Testis (tissue), 2 donors: Measurements from ENCODE around the gene DNMBP.

Experiments used
- POLR2A ChIP-seq: fragments of 450-650 bp; IDR thresholded peaks from one replicate; pipeline ENCODE4 v1.6.1; 2017; ENCODE audit warnings: antibody characterized with exemption, mild to moderate bottlenecking, moderate library complexity
- TF ChIP-seq, protein P1 (sequence below), 3 experiments: fragments of 450-650 bp in 2 of 3; fragments of 200-600 bp in 1 of 3; sonication (generic) in 1 of 3; IDR thresholded peaks; one replicate each; pipeline ENCODE4 v1.5.1; 2016 to 2019; ENCODE audit warnings: antibody characterized with exemption in 3 of 3, mild to moderate bottlenecking in 2 of 3, moderate library complexity in 1 of 3

DNA sequence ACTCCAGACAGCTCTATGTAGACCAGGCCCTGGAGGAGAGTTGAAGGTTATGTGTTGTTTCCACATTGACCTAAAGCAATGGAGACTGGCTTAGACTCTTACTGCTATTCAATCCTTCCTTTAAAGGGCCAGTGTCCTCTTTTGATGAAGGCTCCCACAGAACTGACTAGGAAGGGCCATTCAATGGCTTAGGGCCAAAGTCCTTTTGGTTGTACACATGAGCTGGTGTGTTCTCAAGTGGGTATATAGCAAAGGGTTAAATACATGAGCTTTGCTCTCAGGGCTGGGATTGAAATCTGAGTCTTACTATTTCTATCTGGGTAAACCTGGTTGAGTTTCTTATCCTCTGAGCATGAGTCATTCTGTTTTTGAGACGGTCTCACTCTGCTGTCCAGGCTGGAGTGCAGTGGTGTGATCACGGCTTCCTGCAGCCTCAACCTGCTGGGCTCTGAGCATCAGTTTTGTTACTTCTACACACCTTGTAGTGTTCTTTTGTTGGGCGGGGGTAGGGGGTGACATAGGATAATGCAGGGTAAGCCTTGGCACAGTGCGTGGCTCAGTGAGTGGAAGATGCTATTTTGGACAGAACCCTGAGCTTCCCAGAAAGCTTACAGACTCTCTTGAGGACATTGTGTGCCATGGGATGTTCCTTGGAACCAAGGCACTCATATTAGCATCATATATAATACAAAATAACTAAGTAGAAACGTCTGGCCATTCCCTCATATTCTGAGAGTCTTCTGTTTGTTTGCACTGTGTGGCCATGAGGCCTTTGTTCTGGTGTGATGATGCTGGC, 137.2 kb downstream of the DNMBP start:
- TF ChIP-seq POLR2A, result no peak
- TF ChIP-seq, protein P1, sequence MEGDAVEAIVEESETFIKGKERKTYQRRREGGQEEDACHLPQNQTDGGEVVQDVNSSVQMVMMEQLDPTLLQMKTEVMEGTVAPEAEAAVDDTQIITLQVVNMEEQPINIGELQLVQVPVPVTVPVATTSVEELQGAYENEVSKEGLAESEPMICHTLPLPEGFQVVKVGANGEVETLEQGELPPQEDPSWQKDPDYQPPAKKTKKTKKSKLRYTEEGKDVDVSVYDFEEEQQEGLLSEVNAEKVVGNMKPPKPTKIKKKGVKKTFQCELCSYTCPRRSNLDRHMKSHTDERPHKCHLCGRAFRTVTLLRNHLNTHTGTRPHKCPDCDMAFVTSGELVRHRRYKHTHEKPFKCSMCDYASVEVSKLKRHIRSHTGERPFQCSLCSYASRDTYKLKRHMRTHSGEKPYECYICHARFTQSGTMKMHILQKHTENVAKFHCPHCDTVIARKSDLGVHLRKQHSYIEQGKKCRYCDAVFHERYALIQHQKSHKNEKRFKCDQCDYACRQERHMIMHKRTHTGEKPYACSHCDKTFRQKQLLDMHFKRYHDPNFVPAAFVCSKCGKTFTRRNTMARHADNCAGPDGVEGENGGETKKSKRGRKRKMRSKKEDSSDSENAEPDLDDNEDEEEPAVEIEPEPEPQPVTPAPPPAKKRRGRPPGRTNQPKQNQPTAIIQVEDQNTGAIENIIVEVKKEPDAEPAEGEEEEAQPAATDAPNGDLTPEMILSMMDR (IDR thresholded peaks at IDR 0.05), result no peak
